Endothelial cell of umbilical vein (primary cell): ENCODE data around the gene ETS2. TPM values are rescaled to one million over a fixed set of nuclear protein-coding genes. Genes with fewer than 3 reads are reported as not detected.

Experiments used
- BruUV-seq: library from RNA; stranded (reverse); fragments of 400-500 nt; replicated peaks from 2 replicates; lab custom pipeline; 2021; lab: Mats Ljungman, UMichigan
- CTCF ChIA-PET: fragments of 300-600, 350-600 bp; sonication (Branson Sonifier 250); formaldehyde crosslinking; loops from one replicate; lab custom pipeline; 2021; ENCODE audit warnings: antibody characterized with exemption, inconsistent platforms; lab: Charles Lee
- POLR2A ChIA-PET: fragments of 300-600, 350-600 bp; sonication (Branson Sonifier 250); formaldehyde crosslinking; loops from one replicate; lab custom pipeline; 2021; ENCODE audit warnings: antibody characterized with exemption, inconsistent platforms; lab: Charles Lee
- DNase-seq: peaks from one replicate; pipeline ENCODE4 v3.0.0-alpha.2; 2011; ENCODE audit warnings: low read depth, low spot score
- FAIRE-seq: peaks from 2 replicates; lab custom pipeline; 2011; peaks lifted over from hg19 to GRCh38; lab: Jason Lieb, UNC
- H2AFZ ChIP-seq: 2 replicates; pipeline ENCODE4 v1.6.0; 2012; ENCODE audit warnings: low read depth, low read length, control low read depth, inconsistent platforms
- H3K27ac ChIP-seq: 2 replicates; pipeline ENCODE4 v1.5.1; 2011; ENCODE audit warnings: low read depth, mild to moderate bottlenecking, control low read depth, low read length, moderate library complexity; ENCODE audit not compliant: insufficient read depth
- H3K27me3 ChIP-seq, 2 experiments: 2 replicates each; pipeline versions ENCODE4 v1.6.0 to v1.6.1; 2011; ENCODE audit warnings: low read length in 2 of 2, mixed read lengths in 1 of 2; ENCODE audit not compliant: control insufficient read depth in 2 of 2, insufficient read depth in 2 of 2
- H3K36me3 ChIP-seq, 2 experiments: 2 replicates in 1 of 2; 3 replicates in 1 of 2; pipeline ENCODE4 v1.5.1; 2011; ENCODE audit warnings: low read length in 2 of 2, mild to moderate bottlenecking in 1 of 2, moderate library complexity in 1 of 2; ENCODE audit not compliant: control insufficient read depth in 2 of 2, insufficient read depth in 2 of 2; ENCODE audit errors: extremely low read depth in 1 of 2
- H3K4me1 ChIP-seq: 3 replicates; pipeline ENCODE4 v1.5.1; 2011; ENCODE audit warnings: mild to moderate bottlenecking, low read length; ENCODE audit not compliant: control insufficient read depth, insufficient read depth; ENCODE audit errors: extremely low read depth
- H3K4me2 ChIP-seq: 2 replicates; pipeline ENCODE4 v1.6.1; 2011; ENCODE audit warnings: low read length, control low read depth, mixed read lengths; ENCODE audit not compliant: insufficient read depth
- H3K4me3 ChIP-seq, 3 experiments: fragments of 200-600 bp in 1 of 3; sonication (generic), shearing (Covaris generic) in 1 of 3; replicated peaks in 1 of 3; 2 replicates each; pipeline ENCODE4 v1.5.1; 2011 to 2016; ENCODE audit warnings: control low read depth in 3 of 3, low read length in 3 of 3, mild to moderate bottlenecking in 2 of 3, inconsistent platforms in 1 of 3, low read depth in 1 of 3, moderate library complexity in 1 of 3; ENCODE audit not compliant: insufficient read depth in 1 of 3
- H3K79me2 ChIP-seq: 2 replicates; pipeline ENCODE4 v1.6.0; 2012; ENCODE audit warnings: low read length, inconsistent platforms; ENCODE audit not compliant: control insufficient read depth, insufficient read depth
- H3K9ac ChIP-seq: replicated peaks from 2 replicates; pipeline ENCODE3; 2011; ENCODE audit warnings: low read length, control low read depth; ENCODE audit not compliant: insufficient read depth; ENCODE audit errors: extremely low read depth
- H3K9me1 ChIP-seq: replicated peaks from 3 replicates; pipeline ENCODE4 v1.6.0; 2011; ENCODE audit warnings: mild to moderate bottlenecking, low read length; ENCODE audit not compliant: control insufficient read depth, insufficient read depth; ENCODE audit errors: extremely low read depth
- H3K9me3 ChIP-seq: replicated peaks from 2 replicates; pipeline ENCODE4 v1.5.1; 2012; ENCODE audit warnings: low read length, inconsistent platforms; ENCODE audit not compliant: control insufficient read depth, insufficient read depth
- H4K20me1 ChIP-seq: replicated peaks from 2 replicates; pipeline ENCODE3; 2011; ENCODE audit warnings: mild to moderate bottlenecking, low read length; ENCODE audit not compliant: control insufficient read depth, insufficient read depth; ENCODE audit errors: extremely low read depth
- EZH2 ChIP-seq: IDR thresholded peaks from 2 replicates; pipeline ENCODE4 v1.6.1; 2012; ENCODE audit warnings: borderline replicate concordance, low read depth, mild to moderate bottlenecking, moderate library complexity, low read length, inconsistent platforms; ENCODE audit not compliant: severe bottlenecking
- FOS ChIP-seq: IDR thresholded peaks from 2 replicates; pipeline ENCODE4 v1.6.1; 2011; ENCODE audit warnings: mild to moderate bottlenecking, low read length, moderate library complexity, borderline replicate concordance; ENCODE audit not compliant: insufficient read depth
- JUN ChIP-seq: IDR thresholded peaks from 2 replicates; pipeline ENCODE4 v1.6.1; 2011; ENCODE audit warnings: borderline replicate concordance, low read depth; ENCODE audit not compliant: insufficient read length, insufficient read depth
- MYC ChIP-seq: IDR thresholded peaks from one replicate; pipeline ENCODE4 v1.6.1; 2011; ENCODE audit warnings: mild to moderate bottlenecking, low read depth, low read length
- POLR2A ChIP-seq: IDR thresholded peaks from 2 replicates; pipeline ENCODE4 v1.6.1; 2012; ENCODE audit warnings: low read depth, mild to moderate bottlenecking, control low read depth, low read length
- POLR2AphosphoS5 ChIP-seq: IDR thresholded peaks from 2 replicates; pipeline ENCODE4 v1.6.1; 2012; ENCODE audit warnings: low read depth, mild to moderate bottlenecking, control low read depth, low read length, moderate library complexity; ENCODE audit not compliant: insufficient read depth
- dilution Hi-C: fragments of 300-500 bp; cut with MboI; formaldehyde crosslinking; loops from one replicate; pipeline ENCODE4 v1.15.0; 2019; ENCODE audit warnings: low sequenced_read_pairs; ENCODE audit not compliant: extremely low pct_ligation_motif_present
- intact Hi-C: fragments of 100-400 bp; cut with micrococcal nuclease; formaldehyde crosslinking; loops from one replicate; pipeline ENCODE4 v1.10.0; 2022
- polyA plus RNA-seq, 4 experiments: library from polyadenylated mRNA; depleted of rRNA in 3 of 4; stranded (reverse) in 3 of 4; unstranded in 1 of 4; fragments of >200 nt; gene quantifications; 2 replicates each; pipeline versions ENCODE4 v1.2.1 to v1.2.3, GENCODE V29; 2011 to 2012; ENCODE audit warnings: missing spikeins in 1 of 4
- total RNA-seq: library from RNA; stranded (reverse); gene quantifications from 2 replicates; pipeline ENCODE4 v1.2.3, GENCODE V29; 2021
- TF ChIP-seq, protein P1 (sequence below), 2 donors: IDR thresholded peaks; 1 replicate in 1 of 2; 2 replicates in 1 of 2; pipeline ENCODE4 v1.5.1; 2011; ENCODE audit warnings: low read length in 2 of 2, mild to moderate bottlenecking in 2 of 2, moderate library complexity in 2 of 2, control low read depth in 1 of 2, inconsistent platforms in 1 of 2, low read depth in 1 of 2; ENCODE audit not compliant: insufficient read depth in 1 of 2; ENCODE audit errors: extremely low read depth in 1 of 2

Gene ETS2
- total and polyA plus RNA-seq, 2 donors (not counting 3 experiments of a cell fraction or from before 2014, with no cell fraction given): 16.3 to 54.5 TPM

GRCh38 chr21:38851101-38851500, 45.4 kb downstream of the ETS2 start:
- H3K27me3 ChIP-seq: no peaks in the 10 kb centered on the region
- H3K9ac ChIP-seq: peak overlapping the region; percentile 17
- peak overlapping the region; percentile 54 for H3K27ac ChIP-seq
- H3K9me3 ChIP-seq: no peaks in the 10 kb centered on the region
- no TSS peak for BruUV-seq
- peak overlapping the region; percentile 14 for H3K4me2 ChIP-seq
- CTCF ChIA-PET: interaction anchor here (0.7 to 1.2 kb wide), 3 partner anchors 9 to 192 kb away, joined by 3 read pairs; no protein-coding TSS in a partner anchor
- POLR2A ChIA-PET: no interaction called here
- dilution Hi-C loops (no loop called here), intact Hi-C loops (no loop called here)
- peaks cover 41% of the 10 kb centered on the region for H3K4me1 ChIP-seq
- DNase-seq (peak; percentile 36), FAIRE-seq (peak; percentile 21)
- no peak overlapping the region for H3K4me3 ChIP-seq
- H4K20me1 ChIP-seq: no peaks in the 10 kb centered on the region
- H3K79me2 ChIP-seq: no peaks in the 10 kb centered on the region
- TF ChIP-seq EZH2: no peak
- TF ChIP-seq FOS: no peak
- no peaks in the 10 kb centered on the region for H3K9me1 ChIP-seq
- H2AFZ ChIP-seq: peak overlapping the region; percentile 17
- H3K36me3 ChIP-seq: no peaks in the 10 kb centered on the region

GRCh38 chr21:38852278-38852677, 46.5 kb downstream of the ETS2 start:
- Histone ChIP-seq H3K36me3 (no peaks in the 10 kb centered on the region), H3K4me3 (no peak overlapping the region), H3K27ac (no peak overlapping the region), H3K27me3 (no peaks in the 10 kb centered on the region), H3K9ac (no peak overlapping the region), H2AFZ (no peak overlapping the region), H3K79me2 (no peaks in the 10 kb centered on the region), H4K20me1 (no peaks in the 10 kb centered on the region), H3K9me1 (no peaks in the 10 kb centered on the region), H3K9me3 (no peaks in the 10 kb centered on the region), H3K4me1 (peaks cover 41% of the 10 kb centered on the region), H3K4me2 (no peak overlapping the region)
- ChIA-PET POLR2A (no interaction called here), CTCF (interaction anchor here (1.1 to 1.5 kb wide), 2 partner anchors 10 to 29 kb away, joined by 3 to 5 read pairs; no protein-coding TSS in a partner anchor)
- BruUV-seq: no TSS peak
- TF ChIP-seq POLR2A (no peak), POLR2AphosphoS5 (no peak), JUN (no peak), MYC (no peak), EZH2 (no peak)
- TF ChIP-seq, protein P1, sequence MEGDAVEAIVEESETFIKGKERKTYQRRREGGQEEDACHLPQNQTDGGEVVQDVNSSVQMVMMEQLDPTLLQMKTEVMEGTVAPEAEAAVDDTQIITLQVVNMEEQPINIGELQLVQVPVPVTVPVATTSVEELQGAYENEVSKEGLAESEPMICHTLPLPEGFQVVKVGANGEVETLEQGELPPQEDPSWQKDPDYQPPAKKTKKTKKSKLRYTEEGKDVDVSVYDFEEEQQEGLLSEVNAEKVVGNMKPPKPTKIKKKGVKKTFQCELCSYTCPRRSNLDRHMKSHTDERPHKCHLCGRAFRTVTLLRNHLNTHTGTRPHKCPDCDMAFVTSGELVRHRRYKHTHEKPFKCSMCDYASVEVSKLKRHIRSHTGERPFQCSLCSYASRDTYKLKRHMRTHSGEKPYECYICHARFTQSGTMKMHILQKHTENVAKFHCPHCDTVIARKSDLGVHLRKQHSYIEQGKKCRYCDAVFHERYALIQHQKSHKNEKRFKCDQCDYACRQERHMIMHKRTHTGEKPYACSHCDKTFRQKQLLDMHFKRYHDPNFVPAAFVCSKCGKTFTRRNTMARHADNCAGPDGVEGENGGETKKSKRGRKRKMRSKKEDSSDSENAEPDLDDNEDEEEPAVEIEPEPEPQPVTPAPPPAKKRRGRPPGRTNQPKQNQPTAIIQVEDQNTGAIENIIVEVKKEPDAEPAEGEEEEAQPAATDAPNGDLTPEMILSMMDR (IDR thresholded peaks at IDR 0.05; ENCODE audit: extremely low read depth in 1 of 2, insufficient read depth in 1 of 2, low read depth in 1 of 2, low read length in 2 of 2): no peak
- DNase-seq: no peak
- intact Hi-C loops: no loop called here
- dilution Hi-C loops: no loop called here
- FAIRE-seq: no peak
